Measurements from ENCODE around the gene WAPL.

WAPL gene

GRCh38 chr10:86450806-86451603, 70.6 kb downstream of the WAPL start:
- DNase-seq (ENCODE audit: low read depth) = no peak
- H3K36me3 ChIP-seq (ENCODE audit: control insufficient read depth, insufficient read depth, low read length, severe bottlenecking) = peaks cover 69% of the 10 kb centered on the region
- no peak overlapping the region for H3K4me3 ChIP-seq (ENCODE audit: low read length)
- no peaks in the 10 kb centered on the region for H3K9me3 ChIP-seq (ENCODE audit: control insufficient read depth, low read length)
- peaks cover 11% of the 10 kb centered on the region for H3K4me1 ChIP-seq (ENCODE audit: control insufficient read depth, insufficient read depth, low read length)
- no peaks in the 10 kb centered on the region for H3K27me3 ChIP-seq (replicated peaks; ENCODE audit: control insufficient read depth, insufficient read depth, low read length)
- no peak overlapping the region for H3K9ac ChIP-seq (ENCODE audit: low read length)

GRCh38 chr10:86449926-86450558, 71.5 kb downstream of the WAPL start:
- no peaks in the 10 kb centered on the region for H3K27me3 ChIP-seq (replicated peaks; ENCODE audit: control insufficient read depth, insufficient read depth, low read length)
- H3K36me3 ChIP-seq (ENCODE audit: control insufficient read depth, insufficient read depth, low read length, severe bottlenecking) = peaks cover 75% of the 10 kb centered on the region
- peaks cover 11% of the 10 kb centered on the region for H3K4me1 ChIP-seq (ENCODE audit: control insufficient read depth, insufficient read depth, low read length)
- H3K4me3 ChIP-seq (ENCODE audit: low read length) = no peak overlapping the region
- no peak for DNase-seq (ENCODE audit: low read depth)
- no peak overlapping the region for H3K9ac ChIP-seq (ENCODE audit: low read length)
- no peaks in the 10 kb centered on the region for H3K9me3 ChIP-seq (ENCODE audit: control insufficient read depth, low read length)

GRCh38 chr10:86447432-86447831, 74.2 kb downstream of the WAPL start:
- Histone ChIP-seq H3K4me3 (ENCODE audit: low read length) (no peak overlapping the region), H3K9ac (ENCODE audit: low read length) (no peak overlapping the region), H3K4me1 (ENCODE audit: control insufficient read depth, insufficient read depth, low read length) (peaks cover 18% of the 10 kb centered on the region), H3K27me3 (replicated peaks; ENCODE audit: control insufficient read depth, insufficient read depth, low read length) (no peaks in the 10 kb centered on the region), H3K36me3 (ENCODE audit: control insufficient read depth, insufficient read depth, low read length, severe bottlenecking) (peaks cover 67% of the 10 kb centered on the region), H3K9me3 (ENCODE audit: control insufficient read depth, low read length) (no peaks in the 10 kb centered on the region)
- no peak for DNase-seq (ENCODE audit: low read depth)

DNA sequence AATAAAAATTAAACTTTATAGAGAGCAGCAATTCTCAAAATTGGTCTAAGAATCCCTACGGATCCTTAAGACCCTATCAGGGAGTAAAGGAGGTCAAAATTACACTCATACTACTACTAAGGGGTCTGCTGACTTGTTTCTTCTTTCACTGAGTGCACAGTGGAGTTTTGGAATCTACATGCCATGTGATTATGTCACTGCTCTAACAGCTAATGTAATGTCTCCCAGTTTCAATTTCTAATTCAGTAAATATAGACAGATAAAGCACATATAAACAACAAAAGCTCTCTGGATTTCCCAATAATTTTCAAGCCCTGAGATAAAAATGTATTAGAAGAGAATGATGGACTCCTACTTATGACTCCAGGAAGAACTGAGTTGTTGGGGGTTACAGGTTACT, 74.6 kb downstream of the WAPL start:
- H3K9ac ChIP-seq (ENCODE audit: low read length) = no peak overlapping the region
- no peaks in the 10 kb centered on the region for H3K9me3 ChIP-seq (ENCODE audit: control insufficient read depth, low read length)
- no peaks in the 10 kb centered on the region for H3K27me3 ChIP-seq (replicated peaks; ENCODE audit: control insufficient read depth, insufficient read depth, low read length)
- DNase-seq (ENCODE audit: low read depth) = peak; percentile 46
- H3K4me3 ChIP-seq (ENCODE audit: low read length) = no peak overlapping the region
- peaks cover 18% of the 10 kb centered on the region for H3K4me1 ChIP-seq (ENCODE audit: control insufficient read depth, insufficient read depth, low read length)
- H3K36me3 ChIP-seq (ENCODE audit: control insufficient read depth, insufficient read depth, low read length, severe bottlenecking) = peaks cover 67% of the 10 kb centered on the region

GRCh38 chr10:86446440-86446839, 75.2 kb downstream of the WAPL start:
- H3K27me3 ChIP-seq (replicated peaks; ENCODE audit: control insufficient read depth, insufficient read depth, low read length) = no peaks in the 10 kb centered on the region
- H3K9me3 ChIP-seq (ENCODE audit: control insufficient read depth, low read length) = no peaks in the 10 kb centered on the region
- peak; percentile 20 for DNase-seq (ENCODE audit: low read depth)
- no peak overlapping the region for H3K4me3 ChIP-seq (ENCODE audit: low read length)
- H3K36me3 ChIP-seq (ENCODE audit: control insufficient read depth, insufficient read depth, low read length, severe bottlenecking) = peaks cover 67% of the 10 kb centered on the region
- H3K4me1 ChIP-seq (ENCODE audit: control insufficient read depth, insufficient read depth, low read length) = peaks cover 20% of the 10 kb centered on the region
- no peak overlapping the region for H3K9ac ChIP-seq (ENCODE audit: low read length)

GRCh38 chr10:86443936-86444335, 77.7 kb downstream of the WAPL start:
- peaks cover 47% of the 10 kb centered on the region for H3K36me3 ChIP-seq (ENCODE audit: control insufficient read depth, insufficient read depth, low read length, severe bottlenecking)

DNA sequence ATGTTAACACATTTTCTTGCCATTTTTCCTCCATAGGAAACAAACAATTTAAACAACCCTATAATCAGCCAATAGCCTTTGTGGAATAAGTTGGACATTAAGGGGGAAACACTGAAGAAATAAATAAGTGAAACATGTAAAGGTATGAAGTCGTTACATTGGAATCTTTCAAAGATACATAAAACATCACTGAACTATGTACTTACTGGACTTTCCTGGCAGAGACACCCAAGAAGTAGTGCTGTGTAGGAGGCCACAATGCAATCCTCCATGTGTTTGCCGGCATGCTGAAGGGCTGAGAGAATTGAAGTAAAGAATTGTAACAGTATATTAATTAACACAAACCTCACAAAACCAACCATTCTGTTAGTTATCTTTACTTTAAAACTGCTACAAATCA, 78.5 kb downstream of the WAPL start:
- Histone ChIP-seq H3K9me3 (ENCODE audit: control insufficient read depth, low read length) (no peaks in the 10 kb centered on the region), H3K4me1 (ENCODE audit: control insufficient read depth, insufficient read depth, low read length) (peaks cover 45% of the 10 kb centered on the region), H3K27me3 (replicated peaks; ENCODE audit: control insufficient read depth, insufficient read depth, low read length) (no peaks in the 10 kb centered on the region), H3K4me3 (ENCODE audit: low read length) (no peak overlapping the region), H3K9ac (ENCODE audit: low read length) (no peak overlapping the region), H3K36me3 (ENCODE audit: control insufficient read depth, insufficient read depth, low read length, severe bottlenecking) (peaks cover 40% of the 10 kb centered on the region)
- DNase-seq (ENCODE audit: low read depth) = peak; percentile 46

More at GRCh38 chr10:86443936-86444335, 77.7 kb downstream of the WAPL start:
- Histone ChIP-seq H3K4me3 (ENCODE audit: low read length) (no peak overlapping the region), H3K27me3 (replicated peaks; ENCODE audit: control insufficient read depth, insufficient read depth, low read length) (no peaks in the 10 kb centered on the region), H3K9me3 (ENCODE audit: control insufficient read depth, low read length) (no peaks in the 10 kb centered on the region), H3K9ac (ENCODE audit: low read length) (no peak overlapping the region), H3K4me1 (ENCODE audit: control insufficient read depth, insufficient read depth, low read length) (peaks cover 38% of the 10 kb centered on the region)
- no peak for DNase-seq (ENCODE audit: low read depth)

DNA sequence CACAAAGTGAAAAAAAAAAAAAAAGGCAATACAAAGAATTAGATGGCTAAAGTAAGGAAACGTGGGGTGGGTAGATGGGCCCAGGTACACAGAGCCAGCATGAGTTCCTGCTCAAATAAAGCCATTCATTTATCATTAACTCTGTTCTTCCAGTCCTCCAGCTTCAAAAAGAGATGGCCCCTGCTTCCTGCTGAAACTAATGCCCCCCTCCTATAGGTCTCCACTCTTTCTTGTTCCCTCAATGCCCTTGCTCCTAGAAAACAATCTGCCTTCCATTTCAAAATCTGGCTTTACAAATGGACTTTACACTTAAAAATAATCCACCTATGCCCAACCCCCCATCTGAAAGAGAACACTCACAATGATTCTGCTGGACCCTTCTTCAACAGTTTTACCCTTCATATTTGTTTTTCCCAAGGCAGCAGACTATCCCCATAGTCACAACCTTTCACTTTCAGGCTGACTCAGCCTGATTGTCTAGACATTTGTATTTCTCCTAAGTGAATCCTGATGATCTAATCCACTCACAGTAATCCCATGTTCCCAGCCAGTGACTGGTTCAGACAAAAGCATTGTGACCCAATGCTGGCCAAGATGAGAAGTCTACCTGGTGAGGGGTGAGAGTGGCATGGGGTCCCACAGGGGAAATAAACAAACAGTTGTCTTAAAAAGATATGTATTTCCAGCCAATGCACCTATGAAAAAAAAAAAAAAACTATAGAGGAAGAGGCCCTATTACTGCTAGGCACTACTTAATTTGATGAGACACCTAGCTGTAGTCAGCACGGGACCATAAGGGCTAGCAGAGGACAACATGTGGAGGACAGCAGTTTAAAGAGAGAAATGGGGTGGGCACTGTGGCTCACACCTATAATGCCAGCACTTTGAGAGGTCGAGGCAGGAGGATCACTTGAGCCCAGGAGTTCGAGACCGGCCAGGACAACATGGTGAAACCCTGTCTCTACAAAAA, 80.4 kb downstream of the WAPL start:
- Histone ChIP-seq H3K4me3 (ENCODE audit: low read length) (no peak overlapping the region), H3K36me3 (ENCODE audit: control insufficient read depth, insufficient read depth, low read length, severe bottlenecking) (peaks cover 56% of the 10 kb centered on the region), H3K9me3 (ENCODE audit: control insufficient read depth, low read length) (no peaks in the 10 kb centered on the region), H3K4me1 (ENCODE audit: control insufficient read depth, insufficient read depth, low read length) (peaks cover 34% of the 10 kb centered on the region), H3K9ac (ENCODE audit: low read length) (no peak overlapping the region), H3K27me3 (replicated peaks; ENCODE audit: control insufficient read depth, insufficient read depth, low read length) (no peaks in the 10 kb centered on the region)
- DNase-seq (ENCODE audit: low read depth) = peak; percentile 62

GRCh38 chr10:86439544-86439943, 82.0 kb downstream of the WAPL start:
- Histone ChIP-seq H3K27me3 (replicated peaks; ENCODE audit: control insufficient read depth, insufficient read depth, low read length) (no peaks in the 10 kb centered on the region), H3K4me3 (ENCODE audit: low read length) (peak overlapping the region; percentile 23), H3K9me3 (ENCODE audit: control insufficient read depth, low read length) (no peaks in the 10 kb centered on the region), H3K9ac (ENCODE audit: low read length) (peak overlapping the region; percentile 57), H3K4me1 (ENCODE audit: control insufficient read depth, insufficient read depth, low read length) (peaks cover 34% of the 10 kb centered on the region), H3K36me3 (ENCODE audit: control insufficient read depth, insufficient read depth, low read length, severe bottlenecking) (peaks cover 56% of the 10 kb centered on the region)
- peak; percentile 95 for DNase-seq (ENCODE audit: low read depth)

GRCh38 chr10:86438091-86438749, 83.4 kb downstream of the WAPL start:
- H3K36me3 ChIP-seq (ENCODE audit: control insufficient read depth, insufficient read depth, low read length, severe bottlenecking) = peaks cover 57% of the 10 kb centered on the region

More at GRCh38 chr10:86438091-86438749, 83.4 kb downstream of the WAPL start:
- Histone ChIP-seq H3K9me3 (ENCODE audit: control insufficient read depth, low read length) (no peaks in the 10 kb centered on the region), H3K4me3 (ENCODE audit: low read length) (no peak overlapping the region), H3K4me1 (ENCODE audit: control insufficient read depth, insufficient read depth, low read length) (peaks cover 30% of the 10 kb centered on the region), H3K9ac (ENCODE audit: low read length) (no peak overlapping the region), H3K27me3 (replicated peaks; ENCODE audit: control insufficient read depth, insufficient read depth, low read length) (no peaks in the 10 kb centered on the region)
- no peak for DNase-seq (ENCODE audit: low read depth)
